GM21528 (cell line): ENCODE results near the gene R3HCC1L.

Source experiments
- ATAC-seq: cut with Tn5 transposase; IDR thresholded peaks from one replicate; pipeline ENCODE4 v1.9.1; 2021; ENCODE audit warnings: mild to moderate bottlenecking, moderate library complexity; ENCODE audit not compliant: unreplicated experiment, low FRiP score

Gene R3HCC1L

GRCh38 chr10:98134431-98135221, at the start of gene R3HCC1L:
Gene R3HCC1L (plus strand): TSS chr10:98134657. CDS start chr10:98208115, 73,458 bp downstream.
- ATAC-seq: peak; percentile 89

DNA sequence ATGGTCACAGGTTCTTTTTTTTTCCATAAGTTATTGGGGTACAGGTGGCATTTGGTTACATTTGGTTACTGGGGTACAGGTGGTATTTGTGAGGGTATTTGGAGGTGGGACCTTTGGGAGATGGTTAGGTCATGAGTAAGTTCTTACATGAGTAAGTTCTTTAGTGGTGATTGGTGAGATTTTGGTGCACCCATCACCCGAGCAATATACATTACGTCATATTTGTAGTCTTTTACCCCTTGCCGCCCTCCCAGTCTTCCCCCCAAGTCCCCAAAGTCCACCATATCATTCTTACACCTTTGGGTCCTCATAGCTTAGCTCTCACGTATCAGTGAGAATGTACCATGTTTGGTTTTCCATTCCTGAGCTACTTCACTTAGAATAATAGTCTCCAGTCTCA, 49.2 kb upstream of the R3HCC1L start:
- no peak for ATAC-seq

- ATAC-seq: no peak
Measured at GRCh38 chr10:98086837-98087708, 47.4 kb upstream of the R3HCC1L start.

- no peak for ATAC-seq
Measured at GRCh38 chr10:98088186-98088971, 46.1 kb upstream of the R3HCC1L start.

- ATAC-seq: no peak
Measured at GRCh38 chr10:98090822-98091221, 43.6 kb upstream of the R3HCC1L start.

DNA sequence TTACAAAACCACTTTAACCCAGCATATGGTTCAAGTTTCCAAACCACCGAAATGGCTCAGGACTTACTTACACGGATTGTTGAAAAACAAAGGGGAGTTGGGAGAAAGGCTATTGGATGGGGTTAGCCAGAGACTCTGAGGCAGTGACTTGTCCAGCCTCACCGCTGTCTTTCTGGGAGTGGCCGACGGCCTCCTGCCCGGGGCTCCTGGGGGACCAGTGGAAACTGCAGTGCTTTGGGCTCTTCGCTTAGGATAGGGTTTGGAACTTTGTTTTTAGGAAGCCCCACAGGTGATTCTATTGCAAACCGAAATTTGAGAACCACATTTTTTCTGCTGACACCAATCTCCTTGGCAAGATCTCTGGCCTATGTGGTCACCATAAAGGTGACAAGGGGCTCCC, 38.1 kb upstream of the R3HCC1L start:
- no peak for ATAC-seq

GRCh38 chr10:98096731-98097130, 37.7 kb upstream of the R3HCC1L start:
- no peak for ATAC-seq

DNA sequence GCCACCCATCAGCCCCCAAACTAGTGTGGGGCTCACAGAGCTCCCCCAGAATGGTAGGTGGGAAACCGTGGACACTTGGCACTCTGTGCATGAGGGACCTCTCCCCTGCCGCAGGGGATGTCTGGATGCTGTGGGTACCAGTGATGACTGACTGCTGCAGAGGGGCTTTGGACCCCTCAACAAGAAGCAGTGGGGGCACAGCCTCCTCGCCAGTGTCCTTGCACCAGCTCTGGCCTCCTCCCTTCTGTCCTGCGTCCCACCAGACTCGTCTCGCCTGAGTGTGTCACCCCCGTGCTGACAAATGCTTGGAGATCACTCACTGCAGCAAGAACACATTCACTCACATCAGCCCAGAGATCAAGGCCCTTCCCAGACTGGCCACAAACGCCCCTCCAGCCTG, 37.3 kb upstream of the R3HCC1L start:
- no peak for ATAC-seq

GRCh38 chr10:98097616-98098015, 36.8 kb upstream of the R3HCC1L start:
- ATAC-seq: no peak

DNA sequence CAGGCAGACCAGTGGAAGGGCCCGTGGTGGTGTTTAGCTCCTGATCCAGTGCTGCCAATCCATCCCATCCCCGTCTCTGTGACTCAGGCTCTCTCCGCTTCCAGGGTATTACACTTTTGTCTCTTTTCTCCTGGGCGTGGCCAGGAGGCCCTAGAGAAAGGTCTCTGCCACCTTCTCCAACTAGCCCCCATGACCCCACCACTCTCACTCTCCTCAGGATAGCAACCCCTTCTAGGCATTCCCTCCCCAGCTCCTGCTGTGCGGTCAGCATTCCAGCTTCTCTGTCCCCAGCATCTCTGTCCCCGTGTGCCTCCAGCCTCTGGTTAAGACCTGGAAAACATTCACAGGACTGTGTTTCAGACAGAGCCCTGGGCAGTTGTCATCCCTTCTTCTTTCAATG, 36.2 kb upstream of the R3HCC1L start:
- no peak for ATAC-seq

- ATAC-seq: no peak
Measured at GRCh38 chr10:98100476-98100875, 34.0 kb upstream of the R3HCC1L start.

DNA sequence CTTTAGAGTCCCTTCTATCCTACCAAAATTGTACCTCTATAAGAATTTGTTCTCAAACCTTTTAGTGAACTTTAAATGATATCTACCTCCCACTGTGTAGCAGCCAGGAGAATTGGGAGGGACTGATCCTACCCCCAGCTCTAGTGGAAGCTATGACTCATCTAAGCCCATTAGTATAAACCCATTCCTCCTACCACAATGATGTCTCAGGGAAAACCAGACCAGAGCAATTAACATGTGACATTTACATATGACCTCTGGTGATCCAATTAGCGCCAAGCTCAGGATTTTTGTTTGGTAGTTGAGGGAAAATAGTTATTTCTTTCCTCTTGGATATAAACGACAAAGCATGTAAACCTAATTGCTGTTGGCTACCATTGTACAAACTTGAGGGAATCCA, 33.1 kb upstream of the R3HCC1L start:
- no peak for ATAC-seq

GRCh38 chr10:98104125-98104524, 30.3 kb upstream of the R3HCC1L start:
- no peak for ATAC-seq

DNA sequence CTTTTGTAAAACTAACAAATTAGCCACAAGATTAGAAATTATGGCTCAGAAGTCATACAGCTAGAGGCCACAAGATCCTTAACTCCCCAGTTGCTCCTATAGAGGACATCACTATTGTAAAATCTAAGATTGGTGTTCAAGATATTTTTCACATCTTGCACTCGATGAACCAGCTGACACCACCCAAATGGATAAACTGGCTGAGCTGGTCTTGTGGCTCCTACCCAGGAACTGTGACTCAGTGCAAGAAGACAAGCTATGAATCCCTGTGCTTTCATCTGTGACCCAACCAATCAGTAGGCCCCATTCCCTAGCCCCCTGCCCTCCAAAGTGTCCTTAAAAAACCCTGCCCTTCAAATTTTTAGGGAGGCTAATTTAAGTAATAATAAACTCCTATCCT, 27.9 kb upstream of the R3HCC1L start:
- no peak for ATAC-seq

- ATAC-seq: no peak
Measured at GRCh38 chr10:98107644-98108430, 26.6 kb upstream of the R3HCC1L start.

- no peak for ATAC-seq
Measured at GRCh38 chr10:98110356-98110755, 24.1 kb upstream of the R3HCC1L start.

GRCh38 chr10:98115031-98115787, 19.2 kb upstream of the R3HCC1L start:
- ATAC-seq: no peak

DNA sequence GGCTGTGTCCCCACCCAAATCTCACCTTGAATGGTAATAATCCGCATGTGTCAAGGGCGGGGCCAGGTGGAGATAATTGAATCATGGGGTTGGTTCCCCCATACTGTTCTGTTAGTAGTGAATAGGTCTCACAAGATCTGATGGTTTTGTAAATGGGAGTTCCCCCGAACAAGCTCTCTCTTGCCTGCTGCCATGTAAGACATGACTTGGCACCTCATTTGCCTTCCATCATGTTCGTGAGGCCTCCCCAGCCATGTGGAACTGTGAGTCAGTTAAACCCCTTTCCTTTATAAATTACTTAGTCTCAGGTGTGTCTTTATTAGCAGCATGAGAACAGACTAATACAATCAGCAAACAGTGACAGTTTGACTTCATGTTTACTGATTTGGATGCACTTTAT, 14.6 kb upstream of the R3HCC1L start:
- ATAC-seq: no peak

- no peak for ATAC-seq
Measured at GRCh38 chr10:98125940-98126631, 8.4 kb upstream of the R3HCC1L start.
